Measurements from ENCODE around the gene DCHS1.
A peak's percentile ranks its signal among the peaks of the same experiment; 100 is the strongest.
"Not testable (repeated sequence)": the region's sequence is repeated elsewhere in the genome, so short reads cannot be mapped to it uniquely, and the experiment has no call there.

DCHS1 gene, protein sequence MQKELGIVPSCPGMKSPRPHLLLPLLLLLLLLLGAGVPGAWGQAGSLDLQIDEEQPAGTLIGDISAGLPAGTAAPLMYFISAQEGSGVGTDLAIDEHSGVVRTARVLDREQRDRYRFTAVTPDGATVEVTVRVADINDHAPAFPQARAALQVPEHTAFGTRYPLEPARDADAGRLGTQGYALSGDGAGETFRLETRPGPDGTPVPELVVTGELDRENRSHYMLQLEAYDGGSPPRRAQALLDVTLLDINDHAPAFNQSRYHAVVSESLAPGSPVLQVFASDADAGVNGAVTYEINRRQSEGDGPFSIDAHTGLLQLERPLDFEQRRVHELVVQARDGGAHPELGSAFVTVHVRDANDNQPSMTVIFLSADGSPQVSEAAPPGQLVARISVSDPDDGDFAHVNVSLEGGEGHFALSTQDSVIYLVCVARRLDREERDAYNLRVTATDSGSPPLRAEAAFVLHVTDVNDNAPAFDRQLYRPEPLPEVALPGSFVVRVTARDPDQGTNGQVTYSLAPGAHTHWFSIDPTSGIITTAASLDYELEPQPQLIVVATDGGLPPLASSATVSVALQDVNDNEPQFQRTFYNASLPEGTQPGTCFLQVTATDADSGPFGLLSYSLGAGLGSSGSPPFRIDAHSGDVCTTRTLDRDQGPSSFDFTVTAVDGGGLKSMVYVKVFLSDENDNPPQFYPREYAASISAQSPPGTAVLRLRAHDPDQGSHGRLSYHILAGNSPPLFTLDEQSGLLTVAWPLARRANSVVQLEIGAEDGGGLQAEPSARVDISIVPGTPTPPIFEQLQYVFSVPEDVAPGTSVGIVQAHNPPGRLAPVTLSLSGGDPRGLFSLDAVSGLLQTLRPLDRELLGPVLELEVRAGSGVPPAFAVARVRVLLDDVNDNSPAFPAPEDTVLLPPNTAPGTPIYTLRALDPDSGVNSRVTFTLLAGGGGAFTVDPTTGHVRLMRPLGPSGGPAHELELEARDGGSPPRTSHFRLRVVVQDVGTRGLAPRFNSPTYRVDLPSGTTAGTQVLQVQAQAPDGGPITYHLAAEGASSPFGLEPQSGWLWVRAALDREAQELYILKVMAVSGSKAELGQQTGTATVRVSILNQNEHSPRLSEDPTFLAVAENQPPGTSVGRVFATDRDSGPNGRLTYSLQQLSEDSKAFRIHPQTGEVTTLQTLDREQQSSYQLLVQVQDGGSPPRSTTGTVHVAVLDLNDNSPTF (N-terminal part only)

DNA sequence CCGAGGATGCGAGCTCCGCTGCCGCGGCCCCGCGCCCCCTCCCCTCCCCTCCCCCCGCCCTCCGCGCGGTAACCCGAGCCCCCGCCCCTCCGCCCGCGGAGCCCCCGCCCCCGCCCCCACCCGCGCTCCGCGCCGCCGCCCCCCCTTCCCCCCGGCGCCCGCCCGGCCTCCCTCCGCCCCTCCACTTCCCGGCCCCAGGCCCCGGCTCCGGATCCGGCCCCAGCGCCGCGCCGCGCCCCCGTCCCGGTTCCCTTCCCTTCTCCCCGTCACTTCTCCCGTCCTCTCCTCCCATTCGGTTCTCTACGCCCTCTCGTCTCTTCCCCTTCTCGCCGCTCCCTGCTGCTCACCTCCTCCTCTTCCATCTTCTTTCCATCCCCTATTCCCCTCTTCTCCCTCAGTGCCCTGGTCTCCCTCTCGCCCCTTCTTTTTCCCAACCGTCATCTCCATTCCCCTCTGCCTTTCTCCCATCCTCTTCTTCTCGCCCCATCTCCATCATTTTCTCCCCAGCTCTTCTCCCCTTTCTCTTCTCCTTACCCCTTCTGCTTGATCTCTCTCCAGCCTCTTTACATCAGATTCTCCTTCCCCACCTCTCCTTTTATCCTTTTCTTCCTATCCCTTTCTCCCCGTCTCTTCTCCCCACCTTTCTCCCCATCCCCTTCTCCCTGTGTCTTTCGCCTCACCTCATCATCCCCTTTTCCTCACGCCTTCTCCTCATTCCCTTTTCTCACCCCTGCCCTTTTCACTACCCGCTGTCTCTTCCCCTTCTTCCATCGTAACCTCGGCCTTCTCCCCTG lies at the start of gene DCHS1:
DCHS1 (minus strand) TSS at position 20 of the 794 bp plus-strand sequence. CDS start 14,196 bp downstream, outside the sequence.
- DNase-seq (ENCODE audit: extremely low read depth in 1 of 2, low read depth in 1 of 2), result no peak

DNA sequence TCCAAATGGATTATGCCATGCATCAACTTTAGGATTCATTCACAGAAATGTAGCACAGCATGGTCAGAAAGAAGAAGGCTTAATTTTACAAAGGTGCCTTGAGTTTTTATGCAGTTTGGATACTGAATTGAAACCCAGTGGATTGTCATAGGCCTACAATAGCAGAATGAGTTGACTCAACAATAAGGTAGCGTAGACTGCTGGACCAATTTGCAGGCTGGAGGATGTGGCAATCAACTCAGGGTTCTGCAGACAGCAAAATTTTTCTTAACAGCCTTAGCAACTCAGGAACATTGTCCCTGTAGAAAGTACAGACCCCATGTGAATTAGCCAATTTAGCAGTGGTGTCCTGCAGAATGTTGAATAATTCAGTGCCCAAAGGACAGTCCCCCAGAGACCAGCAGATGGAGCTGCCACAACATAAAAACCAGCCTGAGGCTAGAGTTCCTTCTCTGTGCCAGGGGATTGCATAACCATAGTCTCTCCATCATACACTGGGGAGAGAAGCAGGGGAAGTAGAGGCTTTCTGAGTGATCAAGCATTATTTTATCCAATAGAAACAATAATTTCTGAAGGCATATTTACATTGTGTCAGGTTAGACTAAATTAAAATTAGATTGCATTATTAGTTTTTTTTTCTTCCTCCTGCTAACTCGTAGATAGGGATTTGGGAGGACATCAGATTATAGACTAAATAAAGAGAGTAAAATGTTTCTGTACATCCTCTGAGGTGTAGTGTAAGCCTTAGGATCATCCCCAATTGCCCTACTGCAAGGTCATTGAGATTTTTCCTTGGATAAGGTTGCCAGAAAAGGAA lies 47.8 kb upstream of the DCHS1 start:
- no peak for DNase-seq (ENCODE audit: extremely low read depth in 1 of 2, low read depth in 1 of 2)

- DNase-seq (ENCODE audit: extremely low read depth in 1 of 2, low read depth in 1 of 2), result not testable (repeated sequence)
These were observed 46.3 kb upstream of the DCHS1 start for GRCh38 chr11:6701955-6702354.

- DNase-seq (ENCODE audit: extremely low read depth in 1 of 2, low read depth in 1 of 2), result no peak
These were observed 39.8 kb upstream of the DCHS1 start for GRCh38 chr11:6695377-6695776.

GRCh38 chr11:6694229-6694535 lies 38.6 kb upstream of the DCHS1 start:
- DNase-seq (ENCODE audit: extremely low read depth in 1 of 2, low read depth in 1 of 2), result no peak

DNA sequence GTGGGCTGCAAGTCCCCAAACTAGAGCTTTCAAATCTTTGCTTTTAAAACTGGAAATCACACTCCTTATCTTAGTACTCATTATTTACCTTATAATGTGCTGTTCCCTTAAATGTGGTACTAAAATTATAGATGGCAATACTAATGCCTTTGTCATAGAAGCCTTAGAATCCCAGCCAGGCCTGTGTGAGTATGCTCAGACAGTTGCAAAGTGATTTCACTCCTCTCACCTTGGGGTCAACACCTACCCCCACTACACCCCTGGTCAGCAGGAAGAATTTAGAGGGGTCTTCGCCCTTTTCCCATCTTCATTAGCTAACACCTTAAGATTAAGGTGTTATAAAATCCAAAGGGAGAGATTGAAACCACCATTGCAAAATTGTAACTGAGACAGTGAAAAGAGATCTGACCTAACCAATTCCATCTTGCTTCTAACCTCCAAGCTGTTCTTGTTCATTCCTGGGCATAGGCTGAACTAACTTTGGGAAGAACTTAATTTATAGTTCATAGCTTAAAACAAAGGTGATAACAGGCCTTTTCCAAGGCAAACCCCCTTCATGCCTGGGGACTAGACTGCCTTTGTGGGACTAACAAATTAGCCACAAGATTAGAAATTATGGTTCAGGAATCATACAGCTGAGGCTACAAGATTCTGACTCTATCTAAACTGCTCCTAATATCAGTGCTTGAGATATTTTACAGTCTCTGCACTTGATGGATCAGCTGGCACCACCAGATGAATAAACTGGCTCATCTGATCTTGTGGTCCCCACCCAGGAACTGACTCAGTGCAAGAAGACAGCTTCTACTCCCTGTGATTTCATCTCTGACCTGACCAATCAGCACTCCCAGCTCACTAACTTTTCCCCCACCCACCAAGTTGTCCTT lies 38.0 kb upstream of the DCHS1 start:
- peak; percentile 20 to 73 for DNase-seq (ENCODE audit: extremely low read depth in 1 of 2, low read depth in 1 of 2)

- DNase-seq (ENCODE audit: extremely low read depth in 1 of 2, low read depth in 1 of 2), result no peak
These were observed 36.5 kb upstream of the DCHS1 start for GRCh38 chr11:6692128-6692527.

DNA sequence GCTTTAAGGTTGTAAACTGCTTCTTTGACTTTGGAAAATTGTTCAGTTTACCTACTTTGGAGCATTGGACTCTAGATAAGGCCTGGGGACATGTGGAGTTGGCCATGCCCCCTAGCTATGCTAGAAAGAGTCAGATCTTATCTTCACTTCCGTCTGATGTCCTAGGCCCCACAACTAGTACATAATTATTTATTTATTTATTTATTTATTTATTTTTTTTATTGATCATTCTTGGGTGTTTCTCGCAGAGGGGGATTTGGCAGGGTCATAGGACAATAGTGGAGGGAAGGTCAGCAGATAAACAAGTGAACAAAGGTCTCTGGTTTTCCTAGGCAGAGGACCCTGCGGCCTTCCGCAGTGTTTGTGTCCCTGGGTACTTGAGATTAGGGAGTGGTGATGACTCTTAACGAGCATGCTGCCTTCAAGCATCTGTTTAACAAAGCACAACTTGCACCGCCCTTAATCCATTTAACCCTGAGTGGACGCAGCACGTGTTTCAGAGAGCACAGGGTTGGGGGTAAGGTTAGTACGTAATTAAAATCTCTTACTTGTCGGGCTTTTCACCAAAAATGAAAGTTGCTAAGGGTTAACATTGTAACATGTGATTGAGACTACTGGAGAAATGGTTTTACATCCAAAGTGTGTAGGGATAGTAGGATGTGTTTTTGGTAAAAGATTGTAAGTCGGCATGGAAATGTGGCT lies 35.0 kb upstream of the DCHS1 start:
- DNase-seq (ENCODE audit: extremely low read depth in 1 of 2, low read depth in 1 of 2), result not testable (repeated sequence)

DNA sequence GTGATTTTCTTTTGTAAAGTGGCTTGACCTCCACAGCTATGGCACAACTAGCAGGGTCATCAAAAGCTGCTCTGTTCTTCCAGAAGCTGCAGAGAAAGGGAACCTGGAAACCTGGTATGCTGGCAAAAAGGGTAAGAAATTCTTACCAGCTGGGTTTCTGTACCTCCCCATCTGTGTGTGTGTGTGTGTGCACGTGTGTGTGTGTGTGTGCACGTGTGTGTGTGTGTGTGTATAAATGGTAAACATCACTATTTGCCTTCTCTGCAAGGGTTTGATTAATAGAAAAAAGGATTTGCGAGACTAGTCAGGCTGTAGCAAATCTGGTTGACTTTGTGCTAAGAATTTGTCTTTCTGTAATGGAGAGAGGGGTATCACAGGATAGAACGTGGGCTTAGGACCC lies 32.3 kb upstream of the DCHS1 start:
- no peak for DNase-seq (ENCODE audit: extremely low read depth in 1 of 2, low read depth in 1 of 2)

GRCh38 chr11:6686006-6686405 lies 30.4 kb upstream of the DCHS1 start:
- no peak for DNase-seq (ENCODE audit: extremely low read depth in 1 of 2, low read depth in 1 of 2)

GRCh38 chr11:6684068-6684467 lies 28.5 kb upstream of the DCHS1 start:
- not testable (repeated sequence) for DNase-seq (ENCODE audit: extremely low read depth in 1 of 2, low read depth in 1 of 2)

DNA sequence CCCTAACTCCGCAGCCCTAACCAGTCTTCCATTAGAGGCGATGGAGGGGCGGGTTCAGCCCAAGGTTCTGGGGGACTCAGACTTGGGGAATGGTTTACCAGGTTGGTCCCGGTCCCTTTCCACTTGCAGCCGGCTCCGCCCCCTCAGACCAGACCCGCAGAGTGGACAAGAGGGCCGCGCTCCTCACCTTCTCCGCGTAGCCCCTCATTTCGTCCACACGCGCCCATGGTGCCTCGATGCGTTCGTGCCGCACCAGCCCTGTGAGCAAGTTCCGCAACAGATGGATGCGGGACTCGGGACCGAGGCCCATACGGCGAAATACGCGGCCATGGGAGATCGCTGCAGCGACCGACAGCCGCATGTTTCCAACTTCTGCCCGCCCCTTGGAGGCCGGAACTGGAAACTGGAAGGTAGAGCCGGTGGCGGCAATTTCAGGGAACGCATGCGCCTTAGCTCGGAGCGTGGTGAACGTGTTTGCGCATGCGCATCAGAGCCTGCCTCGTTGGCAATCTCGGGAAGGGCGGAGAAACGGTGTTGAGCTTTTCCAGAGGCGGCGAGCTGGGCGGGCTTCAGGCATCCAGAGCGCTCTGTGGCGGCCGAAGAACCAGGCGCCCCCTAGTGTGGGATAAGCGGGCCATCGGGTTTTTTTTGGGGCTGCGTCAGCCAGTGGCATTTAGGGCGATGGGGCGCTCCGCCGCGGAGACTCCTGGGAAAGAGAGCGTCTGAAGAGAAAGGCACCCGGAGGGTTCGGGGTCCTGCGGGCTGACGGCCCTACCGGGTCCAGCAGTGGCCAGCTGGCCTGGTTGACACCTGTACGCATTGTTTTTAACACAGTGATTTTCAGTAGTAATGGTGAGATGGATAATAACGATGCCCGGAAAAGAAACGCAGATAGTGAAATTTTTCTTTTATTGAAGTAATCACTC lies 27.6 kb upstream of the DCHS1 start, which contains the start of gene MRPL17:
MRPL17 (minus strand) TSS at position 405 of the 926 bp plus-strand sequence; CDS start at position 361, 44 bp downstream.
- DNase-seq (ENCODE audit: extremely low read depth in 1 of 2, low read depth in 1 of 2), result peak; percentile 99

DNA sequence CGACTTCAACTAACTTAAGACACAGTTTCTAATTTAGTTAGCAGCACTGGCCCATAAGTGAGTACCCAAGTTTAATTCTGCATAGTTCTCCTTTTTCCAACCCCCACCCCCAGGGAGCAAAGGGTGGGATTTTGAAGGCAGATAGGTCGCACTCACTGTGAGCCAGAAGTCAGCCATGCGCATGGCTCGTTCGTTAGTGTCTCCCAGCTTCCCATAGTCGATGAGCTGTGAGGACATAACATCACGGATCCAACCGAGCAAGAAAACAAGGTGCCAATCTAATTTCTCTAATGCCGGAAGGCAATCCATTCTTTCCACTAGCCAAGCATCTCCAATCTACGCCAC lies 27.0 kb upstream of the DCHS1 start:
- DNase-seq (ENCODE audit: extremely low read depth in 1 of 2, low read depth in 1 of 2), result no peak

DNA sequence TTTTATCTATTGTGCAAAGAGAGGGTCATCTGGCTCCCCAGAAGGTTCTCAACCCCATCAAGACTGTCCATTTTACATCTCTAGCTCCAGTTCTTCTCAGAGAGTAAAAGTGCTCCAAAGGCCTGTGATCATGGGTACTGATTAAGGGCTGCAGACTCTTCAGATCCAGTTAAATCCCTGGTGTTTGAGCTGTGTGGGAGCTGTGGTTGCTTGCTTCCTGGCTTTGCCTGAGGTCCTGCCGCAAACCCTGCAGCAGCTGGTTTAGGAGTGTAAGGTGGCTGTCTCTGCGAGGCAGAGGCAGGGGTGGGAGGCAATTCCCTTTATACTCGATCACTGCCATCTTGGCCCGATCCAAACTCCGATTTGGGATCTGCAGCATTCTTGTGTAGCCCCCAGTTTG lies 26.3 kb upstream of the DCHS1 start:
- DNase-seq (ENCODE audit: extremely low read depth in 1 of 2, low read depth in 1 of 2), result no peak

DNA sequence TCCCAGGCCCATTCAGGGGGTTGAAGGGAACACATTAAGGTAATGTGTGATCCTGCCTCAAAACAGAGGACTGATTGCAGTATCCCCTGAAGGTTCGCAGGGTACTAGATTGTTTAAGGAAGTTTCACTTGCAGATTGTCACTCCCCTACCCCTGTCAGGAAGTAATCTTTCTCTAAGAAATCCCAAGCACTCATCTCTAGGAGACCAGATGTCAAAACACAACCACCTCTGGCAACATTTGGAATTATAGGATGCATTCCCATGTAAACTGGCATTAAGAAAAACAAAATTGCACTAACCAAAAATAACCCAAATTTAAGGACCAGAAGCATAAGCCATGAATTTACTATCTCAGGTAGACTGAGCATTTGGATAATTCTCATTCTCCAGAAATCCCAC lies 25.9 kb upstream of the DCHS1 start:
- DNase-seq (ENCODE audit: extremely low read depth in 1 of 2, low read depth in 1 of 2), result no peak

DNA sequence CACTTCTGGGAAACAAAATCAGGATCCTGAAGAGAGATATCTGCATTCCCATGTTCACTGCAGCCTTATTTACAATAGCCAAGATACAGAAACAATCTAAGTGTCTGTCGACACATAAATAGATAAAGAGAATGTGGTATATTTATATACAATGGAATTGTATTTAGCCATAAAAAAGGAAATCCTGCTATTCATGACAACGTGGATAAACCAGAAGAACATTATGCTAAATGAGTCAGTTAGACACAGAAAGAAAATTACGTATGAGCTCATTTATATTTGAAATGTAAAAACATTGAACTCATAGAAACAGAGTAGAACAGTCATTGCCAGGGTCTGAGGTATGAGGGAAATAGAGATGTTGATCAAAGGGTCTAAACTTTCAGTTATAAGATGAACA lies 21.4 kb upstream of the DCHS1 start:
- DNase-seq (ENCODE audit: extremely low read depth in 1 of 2, low read depth in 1 of 2), result no peak

DNA sequence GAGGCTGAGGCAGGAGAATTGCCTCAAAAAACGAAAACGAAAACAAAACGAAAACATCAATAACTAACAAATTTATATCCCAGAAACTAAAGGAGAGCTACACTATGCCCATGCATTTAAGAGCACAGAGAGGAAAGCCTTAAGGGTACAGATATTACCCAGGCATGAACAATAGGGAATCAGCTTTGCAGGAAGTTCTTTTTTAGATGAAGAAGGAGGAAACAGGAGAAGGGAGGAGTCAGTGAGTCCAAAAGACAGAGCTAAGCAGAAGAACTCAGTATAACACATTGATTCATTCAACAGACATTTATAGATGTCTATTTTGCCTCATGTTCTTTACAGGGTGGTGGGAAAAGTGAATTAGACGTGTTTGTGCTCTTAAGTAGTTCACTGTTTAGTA lies 19.3 kb upstream of the DCHS1 start:
- DNase-seq (ENCODE audit: extremely low read depth in 1 of 2, low read depth in 1 of 2), result no peak

All from stimulated activated CD8-positive, alpha-beta memory T cell treated with anti-CD3 and anti-CD28 coated beads, Interleukin-7, amount 100 ng/mL, for 48 hours (primary cell).